Activated CD4-positive, alpha-beta T cell treated with anti-CD3 and anti-CD28 coated beads, Interleukin-2, amount 50 U/mL, for 4 hours (primary cell): ENCODE measurements around the gene HCN4.
"Not testable (repeated sequence)": the region's sequence is repeated elsewhere in the genome, so short reads cannot be mapped to it uniquely, and the experiment has no call there.

ENCODE experiments used
- DNase-seq, 2 experiments: peaks; one replicate each; pipeline ENCODE4 v3.0.0-alpha.2; 2020

Gene HCN4

GRCh38 chr15:73324496-73325170, 44.1 kb downstream of the HCN4 start:
- no peak for DNase-seq

DNA sequence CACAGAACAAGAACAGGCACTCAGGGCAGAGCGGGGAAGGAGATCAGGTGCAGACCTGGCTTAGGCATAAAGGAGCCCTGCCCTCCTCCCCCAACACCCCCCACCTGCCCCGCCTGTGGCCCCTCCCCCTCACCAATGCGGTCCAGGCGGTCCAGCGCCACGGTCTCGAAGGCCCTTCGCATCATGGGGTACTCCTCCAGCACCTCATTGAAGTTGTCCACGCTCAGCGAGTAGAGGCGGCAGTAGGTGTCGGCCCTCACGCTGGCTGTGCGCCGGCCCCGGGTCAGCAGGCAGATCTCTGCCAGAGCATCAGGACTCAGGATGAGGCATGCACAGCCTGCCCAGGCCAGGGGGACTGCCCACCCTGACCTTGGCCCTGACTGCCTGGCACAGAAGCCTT, 44.8 kb downstream of the HCN4 start:
- DNase-seq, result no peak

DNA sequence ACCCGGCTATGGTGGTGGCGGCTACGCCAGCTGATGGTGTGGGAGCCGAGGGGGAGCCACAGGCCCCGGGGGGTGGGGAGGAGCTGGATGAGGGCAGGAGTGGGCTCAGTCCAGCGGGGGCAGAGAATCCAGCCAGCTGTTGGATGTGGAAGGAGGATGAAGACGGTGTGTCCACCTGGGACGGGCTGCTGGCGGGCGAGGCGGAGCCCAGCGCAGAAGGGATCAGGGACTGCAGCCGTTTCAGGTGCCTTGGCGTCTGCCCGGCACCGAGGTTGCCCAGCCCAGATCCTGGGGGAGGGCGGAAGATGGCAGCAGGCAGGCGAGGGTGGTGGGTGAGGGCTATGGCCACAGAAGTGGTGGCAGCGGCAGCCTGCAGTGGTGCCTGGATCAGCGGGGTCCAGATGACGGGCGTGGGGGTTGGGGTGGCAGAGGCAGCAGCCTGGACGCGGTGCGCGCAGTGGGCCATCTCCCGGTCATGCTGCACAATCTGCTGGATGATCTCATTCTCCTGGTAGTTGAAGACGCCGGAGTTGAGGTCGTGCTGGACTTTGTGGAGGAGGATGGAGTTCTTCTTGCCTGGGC, 45.3 kb downstream of the HCN4 start:
- DNase-seq, result no peak

- no peak for DNase-seq
Measured at GRCh38 chr15:73322665-73323373, 45.9 kb downstream of the HCN4 start.

- no peak for DNase-seq
Measured at GRCh38 chr15:73321496-73322450, 47.0 kb downstream of the HCN4 start.

GRCh38 chr15:73320619-73321180, 48.1 kb downstream of the HCN4 start:
- DNase-seq, result no peak

- DNase-seq, result no peak
Measured at GRCh38 chr15:73319460-73320245, 49.1 kb downstream of the HCN4 start.

DNA sequence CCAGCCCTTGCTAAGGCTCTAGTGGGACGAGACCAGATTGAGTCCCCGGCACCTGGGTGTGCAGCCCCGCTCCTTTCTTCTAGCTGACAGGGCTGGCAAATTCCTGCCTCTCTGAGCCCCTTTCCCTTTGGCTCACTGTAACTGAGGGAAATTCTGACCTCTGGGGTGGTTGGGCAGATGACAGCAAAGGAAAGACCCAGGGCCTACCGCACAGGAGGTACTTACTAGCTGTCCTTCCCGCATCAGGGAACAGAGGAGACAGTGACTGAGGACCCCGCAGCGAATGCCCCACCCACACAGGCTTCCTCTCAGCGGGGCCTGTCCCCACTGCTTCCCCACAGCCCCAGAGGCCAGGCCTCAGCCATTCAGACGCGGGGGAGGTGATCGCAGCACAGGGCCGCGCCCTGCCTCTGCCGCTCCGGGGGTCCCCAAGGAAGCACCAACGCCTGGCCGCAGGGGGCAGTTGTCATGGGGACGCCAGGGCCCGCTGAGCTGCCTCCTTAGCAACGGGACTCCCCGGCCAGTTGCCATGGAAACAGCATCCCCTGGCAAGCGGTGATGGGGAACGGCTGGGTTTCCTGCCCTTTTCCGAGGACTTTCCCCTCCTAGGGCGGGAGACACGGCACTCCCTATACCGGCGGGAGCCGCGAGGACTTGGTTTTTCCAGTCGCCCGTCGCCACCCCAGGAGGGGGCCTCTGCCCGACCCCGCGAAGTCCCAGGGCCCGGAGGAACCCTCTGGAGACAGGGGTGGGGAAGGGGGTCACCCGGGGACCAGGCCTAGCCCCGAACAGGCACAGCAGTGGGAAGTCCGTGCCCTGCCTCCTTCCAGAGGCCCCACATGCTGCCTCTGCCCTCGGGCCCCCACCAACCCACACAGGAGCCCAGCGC, 50.1 kb downstream of the HCN4 start:
- DNase-seq, result no peak

DNA sequence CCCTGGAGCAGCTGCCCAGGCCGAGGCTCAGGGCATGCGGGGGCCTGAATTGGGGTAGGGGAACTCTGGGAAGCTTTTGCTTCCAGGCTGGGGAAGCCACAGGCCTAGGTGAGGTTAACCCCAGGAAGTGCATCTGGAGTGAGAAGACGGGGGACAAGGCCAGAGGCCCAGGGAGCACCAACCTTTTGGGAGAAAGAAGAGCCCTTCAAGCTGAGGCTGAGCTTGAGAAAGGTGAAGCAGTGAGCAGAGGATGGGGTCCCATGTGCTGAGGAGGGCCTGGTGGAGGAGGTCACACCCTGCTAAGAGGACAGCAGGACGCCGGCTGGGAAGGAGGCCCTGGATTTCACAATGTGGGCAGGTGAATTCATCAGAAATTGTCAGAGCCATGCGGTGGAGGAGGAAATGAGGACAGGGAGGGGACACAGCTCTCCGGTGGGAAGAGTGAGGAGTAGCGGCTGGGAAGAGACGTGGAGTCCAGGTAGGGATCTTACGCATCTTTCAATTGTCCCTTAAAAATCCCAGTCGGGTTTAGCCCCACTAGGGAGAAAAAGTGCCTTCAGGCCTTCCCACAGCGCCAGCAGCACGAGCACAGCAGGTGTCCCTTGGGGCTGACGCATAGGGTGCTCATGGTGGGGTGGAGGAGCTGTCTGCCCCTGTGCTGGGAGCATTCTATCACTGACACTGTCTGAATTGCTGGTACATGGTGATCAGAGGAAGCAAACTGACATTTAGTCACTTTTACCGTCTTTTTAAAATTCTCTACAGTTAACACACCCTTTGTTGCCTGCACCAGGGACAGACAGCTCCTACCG, 50.9 kb downstream of the HCN4 start:
- DNase-seq, result no peak

DNA sequence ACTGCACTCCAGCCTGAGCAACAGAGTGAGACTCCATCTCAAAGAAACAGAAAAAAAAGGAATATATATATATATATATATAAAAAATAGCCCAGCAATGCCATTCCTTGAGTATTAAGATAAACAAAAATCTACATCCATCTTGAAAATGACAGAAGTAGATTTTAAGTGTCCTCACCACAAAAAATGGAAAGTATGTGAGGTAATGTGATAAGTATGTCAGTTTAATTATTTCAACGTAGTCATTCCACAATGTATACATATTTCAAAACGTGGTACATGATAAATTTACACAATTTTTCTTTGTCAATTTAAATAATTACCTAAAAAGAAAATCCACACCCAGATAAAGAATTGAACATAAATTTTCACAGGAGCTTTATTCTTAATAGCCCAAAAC, 54.9 kb downstream of the HCN4 start:
- no peak for DNase-seq

DNA sequence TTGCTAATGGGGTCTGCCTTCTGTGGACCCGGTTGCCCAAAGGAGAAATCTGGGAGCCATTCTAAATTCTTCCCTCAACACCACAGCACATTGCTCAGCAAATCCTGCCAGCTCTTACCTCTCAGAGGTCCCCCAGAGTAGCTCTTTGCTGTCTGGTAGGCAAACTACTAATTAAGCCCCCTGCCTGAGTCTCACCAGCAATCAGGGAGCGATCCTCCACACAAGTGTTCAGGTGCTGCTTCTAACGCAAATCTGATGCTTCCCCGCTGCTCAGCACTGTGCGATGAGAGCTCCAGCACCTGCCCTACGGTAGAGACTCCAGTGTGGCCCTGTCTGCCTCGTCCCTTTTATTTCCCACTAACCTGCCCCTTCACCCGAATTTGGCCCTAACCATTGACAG, 60.5 kb downstream of the HCN4 start:
- no peak for DNase-seq

GRCh38 chr15:73305331-73306211, 63.2 kb downstream of the HCN4 start:
- no peak for DNase-seq

GRCh38 chr15:73303636-73304035, 65.1 kb downstream of the HCN4 start:
- DNase-seq, result no peak

DNA sequence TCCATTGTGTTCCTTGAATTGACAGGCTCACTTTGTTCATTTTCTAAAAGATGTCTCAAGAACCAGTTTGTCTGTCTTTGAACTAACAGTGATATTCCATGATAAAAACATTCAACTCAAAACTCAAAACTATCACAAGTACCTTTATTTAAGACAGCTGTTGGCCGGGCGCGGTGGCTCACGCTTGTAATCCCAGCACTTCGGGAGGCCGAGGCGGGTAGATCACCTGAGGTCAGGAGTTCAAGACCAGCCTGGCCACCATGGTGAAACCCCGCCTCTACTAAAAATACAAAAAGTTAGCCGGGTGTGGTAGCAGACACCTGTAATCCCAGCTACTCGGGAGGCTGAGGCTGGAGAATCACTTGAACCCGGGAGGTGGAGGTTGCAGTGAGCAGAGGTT, 68.5 kb downstream of the HCN4 start:
- DNase-seq, result not testable (repeated sequence)

DNA sequence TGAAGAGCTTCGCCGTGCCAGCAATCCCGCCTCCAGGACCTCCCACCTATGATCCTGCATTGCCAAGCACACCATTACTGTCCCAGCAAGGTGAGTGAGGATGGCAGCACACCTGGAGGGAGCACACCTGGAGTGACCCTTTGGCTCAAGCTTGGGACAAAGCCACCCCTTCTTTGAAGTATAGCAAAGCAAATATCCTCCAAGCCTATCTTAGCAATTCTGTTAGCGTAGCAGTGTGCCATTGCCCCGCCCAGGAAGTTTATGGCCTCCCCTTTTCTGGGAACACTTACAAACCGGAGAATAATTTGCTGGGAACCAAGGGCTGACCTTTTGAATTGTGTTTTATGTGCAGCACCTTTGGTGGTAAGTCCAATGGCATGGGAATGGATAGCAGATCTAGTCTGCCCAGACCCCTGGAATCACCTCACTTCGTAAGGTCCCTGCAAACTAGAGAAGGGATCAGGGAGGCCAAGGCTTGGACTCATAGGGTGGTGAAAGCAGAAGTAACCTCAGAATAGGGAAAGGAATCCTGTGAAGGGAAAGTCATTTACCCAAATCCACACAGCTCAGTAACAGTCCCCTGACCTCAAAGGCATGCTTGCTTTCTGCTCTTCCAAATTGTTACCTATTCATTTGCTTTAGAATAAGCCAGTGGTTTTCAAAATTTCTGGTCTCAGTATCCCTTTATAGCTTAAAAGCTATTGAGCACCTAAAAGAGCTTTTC, 70.1 kb downstream of the HCN4 start:
- no peak for DNase-seq

GRCh38 chr15:73296609-73297353, 72.0 kb downstream of the HCN4 start:
- DNase-seq, result no peak

- no peak for DNase-seq
Measured at GRCh38 chr15:73295630-73296286, 73.0 kb downstream of the HCN4 start.
